GM21526 (cell line): ENCODE results near the gene NENF.
A peak's percentile ranks its signal among the peaks of the same experiment; 100 is the strongest.
"Not testable (repeated sequence)": the region's sequence is repeated elsewhere in the genome, so short reads cannot be mapped to it uniquely, and the experiment has no call there.

ENCODE experiments used
- ATAC-seq: cut with Tn5 transposase; IDR thresholded peaks from one replicate; pipeline ENCODE4 v1.9.1; 2021; ENCODE audit warnings: moderate library complexity; ENCODE audit not compliant: unreplicated experiment, low FRiP score

Gene NENF

GRCh38 chr1:212457740-212458338 is 25.1 kb downstream of the NENF start:
- ATAC-seq, result no peak

- no peak for ATAC-seq
These were observed 26.1 kb downstream of the NENF start for GRCh38 chr1:212458817-212459216.

DNA sequence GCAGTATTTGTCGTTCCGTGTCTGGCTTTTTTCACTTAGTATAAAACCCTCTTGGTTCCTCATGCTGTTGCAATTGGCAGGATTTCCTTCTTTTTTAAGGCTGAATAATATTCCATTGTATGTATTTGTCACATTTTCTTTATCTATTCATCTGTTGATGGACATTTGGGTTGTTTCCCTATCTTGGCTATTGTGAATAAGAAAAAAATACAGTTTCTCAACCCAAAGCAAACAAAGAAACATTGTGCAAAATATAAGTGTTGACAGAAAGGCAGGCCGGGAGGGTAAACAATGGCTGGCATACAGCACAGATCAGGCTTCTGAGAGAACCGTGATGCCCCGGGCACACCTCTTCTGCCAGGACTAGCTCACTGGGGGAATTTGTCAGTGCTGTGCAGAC is 26.9 kb downstream of the NENF start:
- ATAC-seq, result no peak

GRCh38 chr1:212460376-212460775 is 27.7 kb downstream of the NENF start:
- ATAC-seq, result no peak

- no peak for ATAC-seq
These were observed 29.4 kb downstream of the NENF start for GRCh38 chr1:212461916-212462660.

GRCh38 chr1:212463565-212464285 is 31.0 kb downstream of the NENF start:
- no peak for ATAC-seq

DNA sequence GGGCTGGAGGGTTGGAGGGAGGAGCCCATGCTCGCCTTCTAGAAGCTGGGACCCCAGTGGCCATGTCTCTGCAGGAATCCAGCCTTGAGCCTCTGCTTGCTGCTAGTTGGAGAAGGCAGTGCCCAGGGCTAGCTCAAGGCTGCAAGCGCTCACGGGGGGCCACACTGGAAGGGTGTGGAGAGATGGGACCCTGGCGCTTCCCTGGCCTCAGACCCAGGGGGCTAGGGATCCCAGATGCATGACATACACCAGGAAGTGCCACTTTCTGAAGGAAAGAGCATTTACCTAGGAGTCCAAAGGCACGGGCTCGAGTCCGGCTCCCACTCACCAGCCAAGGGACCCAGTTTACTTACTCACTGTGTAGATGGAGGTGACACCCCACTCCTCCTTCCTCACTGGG is 32.6 kb downstream of the NENF start:
- no peak for ATAC-seq

GRCh38 chr1:212466437-212466836 is 33.7 kb downstream of the NENF start:
- ATAC-seq, result no peak

DNA sequence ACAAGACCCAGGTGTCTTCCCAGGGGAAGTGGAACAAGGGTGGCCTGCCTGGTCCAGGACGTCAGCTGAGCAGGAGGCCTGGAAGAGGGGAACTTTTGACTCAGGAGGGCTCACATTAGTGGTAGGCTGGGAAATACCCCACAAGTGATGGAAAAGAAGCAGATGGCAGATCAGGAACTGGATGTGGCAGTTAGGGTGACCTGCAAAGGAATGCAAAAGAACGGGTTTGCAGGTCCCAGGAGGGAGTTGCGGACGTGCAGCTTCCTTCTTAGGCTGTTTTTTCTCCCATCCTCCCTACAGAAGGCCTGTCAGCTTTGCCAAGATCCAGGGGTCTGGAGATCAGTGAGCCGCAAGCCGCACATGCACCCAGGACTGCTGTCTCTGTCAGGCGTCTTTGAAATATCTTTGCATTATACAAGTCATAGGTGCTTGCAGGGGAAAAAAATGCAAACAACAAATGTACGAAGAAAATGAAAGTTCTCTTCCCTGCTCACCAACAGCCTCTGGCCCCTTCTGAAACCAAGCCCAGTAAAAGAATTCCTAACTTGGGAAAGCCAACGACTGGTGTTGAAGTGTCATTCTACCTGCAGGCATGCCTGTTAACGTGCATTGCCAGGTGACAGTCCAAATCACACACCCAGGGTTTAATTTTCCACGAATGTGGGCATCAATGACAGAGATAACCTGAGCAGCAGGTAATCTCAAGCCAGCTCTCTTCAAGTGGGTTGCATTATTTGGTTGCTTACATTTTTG is 34.4 kb downstream of the NENF start:
- no peak for ATAC-seq

DNA sequence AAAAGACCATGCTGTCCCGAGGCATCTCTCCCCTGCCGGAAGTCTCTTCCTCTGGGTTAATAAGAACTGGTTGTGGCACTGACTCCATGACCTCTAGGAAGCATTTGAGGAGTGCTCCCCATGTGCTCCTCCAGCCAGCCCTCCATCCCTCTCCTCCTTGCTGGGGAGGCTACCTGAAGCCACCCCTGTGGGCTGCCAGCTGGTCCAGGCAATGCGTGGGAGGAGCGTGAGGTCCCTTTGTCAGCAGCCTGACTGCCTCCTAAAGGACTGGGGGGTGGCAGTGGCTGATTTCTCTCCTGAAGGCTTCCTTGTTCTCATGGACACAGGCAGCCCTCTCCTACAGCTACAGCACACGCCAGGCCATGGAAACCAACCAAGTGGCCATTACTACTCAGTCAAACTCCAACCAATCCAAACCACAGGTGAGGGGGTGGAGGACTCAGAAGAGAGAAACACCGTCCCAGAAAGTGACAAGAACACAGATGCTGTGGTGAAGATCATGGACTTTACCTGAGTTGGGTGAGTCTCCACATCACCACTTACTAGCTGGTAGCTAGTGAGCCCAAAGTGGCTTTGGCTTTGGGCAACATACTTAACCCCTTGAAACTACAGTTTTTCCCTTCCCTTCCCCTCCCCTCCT is 35.2 kb downstream of the NENF start:
- ATAC-seq, result no peak

- no peak for ATAC-seq
These were observed 37.3 kb downstream of the NENF start for GRCh38 chr1:212470059-212470458.

- no peak for ATAC-seq
These were observed 38.6 kb downstream of the NENF start for GRCh38 chr1:212471286-212471685.

GRCh38 chr1:212471891-212472675 is 39.4 kb downstream of the NENF start:
- no peak for ATAC-seq

GRCh38 chr1:212473729-212474128 is 41.0 kb downstream of the NENF start:
- ATAC-seq, result no peak

- ATAC-seq, result no peak
These were observed 42.4 kb downstream of the NENF start for GRCh38 chr1:212475151-212475550.

DNA sequence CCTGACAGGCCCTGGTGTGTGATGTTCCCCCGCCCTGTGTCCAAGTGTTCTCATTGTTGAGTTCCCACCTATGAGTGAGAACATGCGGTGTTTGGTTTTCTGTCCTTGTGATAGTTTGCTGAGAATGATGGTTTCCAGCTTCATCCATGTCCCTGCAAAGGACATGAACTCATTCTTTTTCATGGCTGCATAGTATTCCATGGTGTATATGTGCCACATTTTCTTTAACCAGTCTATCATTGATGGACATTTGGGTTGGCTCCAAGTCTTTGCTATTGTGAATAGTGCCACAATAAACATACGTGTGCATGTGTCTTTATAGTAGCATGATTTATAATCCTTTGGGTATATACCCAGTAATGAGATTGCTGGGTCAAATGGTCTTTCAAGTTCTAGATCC is 43.1 kb downstream of the NENF start:
- not testable (repeated sequence) for ATAC-seq

GRCh38 chr1:212477014-212477679 is 44.4 kb downstream of the NENF start:
- peak; percentile 88 for ATAC-seq

- no peak for ATAC-seq
These were observed 45.2 kb downstream of the NENF start for GRCh38 chr1:212477680-212478466.
